GM23338 (cell line): ENCODE data around the gene NTM. TPM values are rescaled to one million over a fixed set of nuclear protein-coding genes. Genes with fewer than 3 reads are reported as not detected.
A peak's percentile ranks its signal among the peaks of the same experiment; 100 is the strongest.

Experiments used
- ATAC-seq: fragments of 200-7000 bp; cut with Tn5 transposase; 3 replicates; pipeline ENCODE4 v1.9.1; 2020
- DNase-seq: peaks from one replicate; pipeline ENCODE4 v3.0.0-alpha.2; 2015; ENCODE audit warnings: low spot score
- H2AFZ ChIP-seq: fragments of 200-600 bp; sonication (generic); 2 replicates; pipeline ENCODE4 v1.8.0; 2016; ENCODE audit warnings: antibody characterized with exemption, mild to moderate bottlenecking, moderate library complexity
- H3F3A ChIP-seq: fragments of 200-600 bp; sonication (generic); replicated peaks from 2 replicates; pipeline ENCODE4 v1.8.0; 2017; ENCODE audit warnings: antibody characterized with exemption, mixed run types, low read depth
- H3K27ac ChIP-seq: fragments of 200-600 bp; sonication (generic); 2 replicates; pipeline ENCODE4 v1.6.1; 2016; ENCODE audit warnings: low read depth
- H3K27me3 ChIP-seq: fragments of 200-600 bp; sonication (generic); 2 replicates; pipeline ENCODE4 v1.8.0; 2016; ENCODE audit warnings: mild to moderate bottlenecking, mixed run types, moderate library complexity; ENCODE audit not compliant: insufficient read depth
- H3K36me3 ChIP-seq: fragments of 200-600 bp; sonication (generic); 2 replicates; pipeline ENCODE4 v1.8.0; 2016; ENCODE audit warnings: mild to moderate bottlenecking; ENCODE audit not compliant: insufficient read depth
- H3K4me1 ChIP-seq: fragments of 200-600 bp; sonication (generic); 2 replicates; pipeline ENCODE4 v1.8.0; 2016; ENCODE audit warnings: mild to moderate bottlenecking, moderate library complexity; ENCODE audit not compliant: insufficient read depth
- H3K4me2 ChIP-seq: fragments of 200-600 bp; sonication (generic); 2 replicates; pipeline ENCODE4 v1.7.1; 2017; ENCODE audit warnings: mixed run types
- H3K4me3 ChIP-seq: fragments of 200-600 bp; sonication (generic); 2 replicates; pipeline ENCODE4 v1.6.1; 2016; ENCODE audit warnings: mixed run types
- H3K79me2 ChIP-seq: fragments of 200-600 bp; sonication (generic); replicated peaks from 2 replicates; pipeline ENCODE4 v1.8.0; 2017; ENCODE audit warnings: mild to moderate bottlenecking; ENCODE audit not compliant: insufficient read depth
- H3K9me2 ChIP-seq: fragments of 200-600 bp; sonication (generic); 2 replicates; pipeline ENCODE4 v1.8.0; 2017; ENCODE audit not compliant: insufficient read depth
- H4K20me1 ChIP-seq: fragments of 200-600 bp; sonication (generic); replicated peaks from 2 replicates; pipeline ENCODE4 v1.8.0; 2017; ENCODE audit warnings: mild to moderate bottlenecking; ENCODE audit not compliant: insufficient read depth
- H3K27ac Mint-ChIP-seq: 2 replicates; pipeline ENCODE4 v1.8.0; 2020; ENCODE audit warnings: inconsistent platforms, mild to moderate bottlenecking, moderate library complexity, mixed read lengths
- H3K27me3 Mint-ChIP-seq: 3 replicates; pipeline ENCODE4 v1.8.0; 2022; ENCODE audit warnings: low read depth, mild to moderate bottlenecking, moderate library complexity, mixed read lengths, inconsistent platforms; ENCODE audit not compliant: insufficient read depth, poor library complexity
- H3K36me3 Mint-ChIP-seq: 3 replicates; pipeline ENCODE4 v1.8.0; 2021; ENCODE audit warnings: low read depth, mild to moderate bottlenecking, inconsistent platforms, moderate library complexity, mixed read lengths
- H3K4me1 Mint-ChIP-seq: 3 replicates; pipeline ENCODE4 v1.8.0; 2020; ENCODE audit warnings: mild to moderate bottlenecking, inconsistent platforms, mixed read lengths
- H3K4me3 Mint-ChIP-seq: 3 replicates; pipeline ENCODE4 v1.8.0; 2021; ENCODE audit warnings: moderate library complexity, mild to moderate bottlenecking, inconsistent platforms, mixed read lengths
- H3K9me3 Mint-ChIP-seq: 3 replicates; pipeline ENCODE4 v1.8.0; 2020; ENCODE audit warnings: moderate library complexity, mild to moderate bottlenecking, inconsistent platforms, mixed read lengths
- EZH2phosphoT487 ChIP-seq: fragments of 200-600 bp; sonication (generic); IDR thresholded peaks from one replicate; pipeline ENCODE4 v1.8.1; 2018; ENCODE audit warnings: antibody characterized with exemption; ENCODE audit not compliant: unreplicated experiment
- JUNB ChIP-seq: IDR thresholded peaks from one replicate; pipeline ENCODE4 v1.6.1; 2016; ENCODE audit warnings: antibody characterized with exemption; ENCODE audit not compliant: unreplicated experiment
- NANOG ChIP-seq: IDR thresholded peaks from 2 replicates; pipeline ENCODE4 v1.6.1; 2016; ENCODE audit warnings: antibody characterized with exemption, borderline replicate concordance
- POLR2AphosphoS5 ChIP-seq: IDR thresholded peaks from 2 replicates; pipeline ENCODE4 v1.6.1; 2016; ENCODE audit warnings: antibody characterized with exemption, low read depth
- STAT1 ChIP-seq: IDR thresholded peaks from one replicate; pipeline ENCODE4 v1.6.1; 2016; ENCODE audit warnings: antibody characterized with exemption; ENCODE audit not compliant: unreplicated experiment
- ZNF114 ChIP-seq: fragments of 250-450 bp; sonication (Bioruptor Pico); IDR thresholded peaks from 2 replicates; pipeline ENCODE4 v1.5.0; 2020; ENCODE audit warnings: mild to moderate bottlenecking, moderate library complexity
- polyA plus RNA-seq: library from polyadenylated mRNA; unstranded; fragments of >200 nt; fragmentation: Nextera tagmentation; extraction: Ambion mirVana; gene quantifications from 2 replicates; pipeline ENCODE4 v1.2.1, GENCODE V29; 2016
- total RNA-seq: library from RNA; depleted of rRNA; stranded (reverse); fragments of >200 nt; shearing (Covaris generic); gene quantifications from 2 replicates; pipeline ENCODE4 v1.2.3, GENCODE V29; 2014
- TF ChIP-seq, protein P1 (sequence below): IDR thresholded peaks from one replicate; pipeline ENCODE4 v1.6.1; 2018; ENCODE audit warnings: antibody characterized with exemption; ENCODE audit not compliant: unreplicated experiment
- TF ChIP-seq, protein P2 (sequence below): fragments of 250-450 bp; sonication (Bioruptor Pico); IDR thresholded peaks from 2 replicates; pipeline ENCODE4 v1.5.0; 2020; ENCODE audit warnings: mild to moderate bottlenecking, moderate library complexity

Gene NTM
- total and polyA plus RNA-seq, 2 experiments from 2014 or later = 10.6 to 14.6 TPM

DNA sequence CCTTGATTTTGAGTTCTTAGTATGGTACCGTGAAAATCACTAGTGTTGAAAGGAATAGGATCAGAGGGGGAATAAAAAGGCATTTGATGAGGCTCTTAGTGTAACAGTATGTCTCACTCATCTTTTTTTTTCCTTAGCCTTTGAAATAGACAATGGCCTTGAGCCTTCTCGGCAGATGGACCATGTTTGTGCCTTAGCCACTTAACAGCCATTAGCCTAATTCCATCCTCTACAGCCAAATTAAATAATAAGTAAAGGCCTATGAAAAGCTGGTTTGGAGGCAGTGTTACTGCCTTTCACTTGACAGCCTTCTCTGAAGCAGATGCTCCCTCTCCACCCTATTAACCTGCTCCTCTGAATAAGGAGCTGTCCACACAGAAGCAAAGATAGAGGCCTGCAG, 580.7 kb downstream of the NTM start:
- H3K9me3 Mint-ChIP-seq = no peaks in the 10 kb centered on the region; the same call in 2 of the 3 replicates
- H3K36me3 Mint-ChIP-seq = no peaks in the 10 kb centered on the region
- peaks cover 12% of the 10 kb centered on the region for H3K4me1 ChIP-seq
- peaks cover 16% of the 10 kb centered on the region for H3K4me1 Mint-ChIP-seq
- TF ChIP-seq NANOG (no peak), JUNB (no peak), STAT1 (no peak), EZH2phosphoT487 (no peak), ZNF114 (CRISPR knock-in tag) (no peak)
- TF ChIP-seq, protein P1, sequence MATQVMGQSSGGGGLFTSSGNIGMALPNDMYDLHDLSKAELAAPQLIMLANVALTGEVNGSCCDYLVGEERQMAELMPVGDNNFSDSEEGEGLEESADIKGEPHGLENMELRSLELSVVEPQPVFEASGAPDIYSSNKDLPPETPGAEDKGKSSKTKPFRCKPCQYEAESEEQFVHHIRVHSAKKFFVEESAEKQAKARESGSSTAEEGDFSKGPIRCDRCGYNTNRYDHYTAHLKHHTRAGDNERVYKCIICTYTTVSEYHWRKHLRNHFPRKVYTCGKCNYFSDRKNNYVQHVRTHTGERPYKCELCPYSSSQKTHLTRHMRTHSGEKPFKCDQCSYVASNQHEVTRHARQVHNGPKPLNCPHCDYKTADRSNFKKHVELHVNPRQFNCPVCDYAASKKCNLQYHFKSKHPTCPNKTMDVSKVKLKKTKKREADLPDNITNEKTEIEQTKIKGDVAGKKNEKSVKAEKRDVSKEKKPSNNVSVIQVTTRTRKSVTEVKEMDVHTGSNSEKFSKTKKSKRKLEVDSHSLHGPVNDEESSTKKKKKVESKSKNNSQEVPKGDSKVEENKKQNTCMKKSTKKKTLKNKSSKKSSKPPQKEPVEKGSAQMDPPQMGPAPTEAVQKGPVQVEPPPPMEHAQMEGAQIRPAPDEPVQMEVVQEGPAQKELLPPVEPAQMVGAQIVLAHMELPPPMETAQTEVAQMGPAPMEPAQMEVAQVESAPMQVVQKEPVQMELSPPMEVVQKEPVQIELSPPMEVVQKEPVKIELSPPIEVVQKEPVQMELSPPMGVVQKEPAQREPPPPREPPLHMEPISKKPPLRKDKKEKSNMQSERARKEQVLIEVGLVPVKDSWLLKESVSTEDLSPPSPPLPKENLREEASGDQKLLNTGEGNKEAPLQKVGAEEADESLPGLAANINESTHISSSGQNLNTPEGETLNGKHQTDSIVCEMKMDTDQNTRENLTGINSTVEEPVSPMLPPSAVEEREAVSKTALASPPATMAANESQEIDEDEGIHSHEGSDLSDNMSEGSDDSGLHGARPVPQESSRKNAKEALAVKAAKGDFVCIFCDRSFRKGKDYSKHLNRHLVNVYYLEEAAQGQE = peak; percentile 30
- DNase-seq = no peak
- H3K9me2 ChIP-seq = no peaks in the 10 kb centered on the region
- H3F3A ChIP-seq = no peaks in the 10 kb centered on the region
- no peak for ATAC-seq
- H3K27me3 Mint-ChIP-seq = no peaks in the 10 kb centered on the region
- no peaks in the 10 kb centered on the region for H3K27me3 ChIP-seq
- no peak overlapping the region for H3K27ac ChIP-seq
- H4K20me1 ChIP-seq = peaks cover 4% of the 10 kb centered on the region; the same call in 1 of the 2 replicates
- H3K79me2 ChIP-seq = no peaks in the 10 kb centered on the region
- H3K27ac Mint-ChIP-seq = no peak overlapping the region
- H3K4me3 Mint-ChIP-seq = no peak overlapping the region
- H3K4me3 ChIP-seq = no peak overlapping the region
- H3K36me3 ChIP-seq = no peaks in the 10 kb centered on the region
- H2AFZ ChIP-seq = no peak overlapping the region
- H3K4me2 ChIP-seq = no peak overlapping the region

DNA sequence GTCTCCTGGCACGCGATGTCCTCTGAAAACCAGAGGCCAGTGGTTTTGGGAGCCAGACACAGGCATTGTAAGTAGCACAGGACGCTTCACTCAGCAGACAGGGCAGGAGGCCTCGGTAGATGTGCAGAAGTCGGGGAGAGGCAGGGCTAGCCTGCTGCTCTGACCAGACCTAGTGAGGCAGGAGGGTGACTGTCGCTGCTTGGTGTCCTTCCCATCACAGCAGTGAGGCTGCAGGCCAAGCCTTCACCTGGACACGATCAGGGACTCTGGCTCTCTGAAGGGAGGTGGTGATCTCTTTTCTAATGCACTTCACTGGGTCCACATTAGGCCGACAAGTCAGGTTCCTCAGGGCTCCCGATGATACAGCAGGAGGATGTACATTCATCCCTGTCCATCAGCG, 583.7 kb downstream of the NTM start:
- H3K4me3 Mint-ChIP-seq = no peak overlapping the region
- Histone ChIP-seq H2AFZ (no peak overlapping the region), H3K79me2 (no peaks in the 10 kb centered on the region), H3K27ac (no peak overlapping the region), H3K9me2 (no peaks in the 10 kb centered on the region), H3K4me3 (no peak overlapping the region), H3K27me3 (no peaks in the 10 kb centered on the region), H3K36me3 (no peaks in the 10 kb centered on the region), H3K4me2 (no peak overlapping the region), H4K20me1 (peaks cover 4% of the 10 kb centered on the region; the same call in 1 of the 2 replicates), H3F3A (no peaks in the 10 kb centered on the region), H3K4me1 (peaks cover 16% of the 10 kb centered on the region)
- DNase-seq = no peak
- peaks cover 7% of the 10 kb centered on the region for H3K36me3 Mint-ChIP-seq
- TF ChIP-seq, protein P1 = no peak
- TF ChIP-seq POLR2AphosphoS5 (no peak), ZNF114 (CRISPR knock-in tag) (no peak), NANOG (no peak)
- TF ChIP-seq, protein P2, sequence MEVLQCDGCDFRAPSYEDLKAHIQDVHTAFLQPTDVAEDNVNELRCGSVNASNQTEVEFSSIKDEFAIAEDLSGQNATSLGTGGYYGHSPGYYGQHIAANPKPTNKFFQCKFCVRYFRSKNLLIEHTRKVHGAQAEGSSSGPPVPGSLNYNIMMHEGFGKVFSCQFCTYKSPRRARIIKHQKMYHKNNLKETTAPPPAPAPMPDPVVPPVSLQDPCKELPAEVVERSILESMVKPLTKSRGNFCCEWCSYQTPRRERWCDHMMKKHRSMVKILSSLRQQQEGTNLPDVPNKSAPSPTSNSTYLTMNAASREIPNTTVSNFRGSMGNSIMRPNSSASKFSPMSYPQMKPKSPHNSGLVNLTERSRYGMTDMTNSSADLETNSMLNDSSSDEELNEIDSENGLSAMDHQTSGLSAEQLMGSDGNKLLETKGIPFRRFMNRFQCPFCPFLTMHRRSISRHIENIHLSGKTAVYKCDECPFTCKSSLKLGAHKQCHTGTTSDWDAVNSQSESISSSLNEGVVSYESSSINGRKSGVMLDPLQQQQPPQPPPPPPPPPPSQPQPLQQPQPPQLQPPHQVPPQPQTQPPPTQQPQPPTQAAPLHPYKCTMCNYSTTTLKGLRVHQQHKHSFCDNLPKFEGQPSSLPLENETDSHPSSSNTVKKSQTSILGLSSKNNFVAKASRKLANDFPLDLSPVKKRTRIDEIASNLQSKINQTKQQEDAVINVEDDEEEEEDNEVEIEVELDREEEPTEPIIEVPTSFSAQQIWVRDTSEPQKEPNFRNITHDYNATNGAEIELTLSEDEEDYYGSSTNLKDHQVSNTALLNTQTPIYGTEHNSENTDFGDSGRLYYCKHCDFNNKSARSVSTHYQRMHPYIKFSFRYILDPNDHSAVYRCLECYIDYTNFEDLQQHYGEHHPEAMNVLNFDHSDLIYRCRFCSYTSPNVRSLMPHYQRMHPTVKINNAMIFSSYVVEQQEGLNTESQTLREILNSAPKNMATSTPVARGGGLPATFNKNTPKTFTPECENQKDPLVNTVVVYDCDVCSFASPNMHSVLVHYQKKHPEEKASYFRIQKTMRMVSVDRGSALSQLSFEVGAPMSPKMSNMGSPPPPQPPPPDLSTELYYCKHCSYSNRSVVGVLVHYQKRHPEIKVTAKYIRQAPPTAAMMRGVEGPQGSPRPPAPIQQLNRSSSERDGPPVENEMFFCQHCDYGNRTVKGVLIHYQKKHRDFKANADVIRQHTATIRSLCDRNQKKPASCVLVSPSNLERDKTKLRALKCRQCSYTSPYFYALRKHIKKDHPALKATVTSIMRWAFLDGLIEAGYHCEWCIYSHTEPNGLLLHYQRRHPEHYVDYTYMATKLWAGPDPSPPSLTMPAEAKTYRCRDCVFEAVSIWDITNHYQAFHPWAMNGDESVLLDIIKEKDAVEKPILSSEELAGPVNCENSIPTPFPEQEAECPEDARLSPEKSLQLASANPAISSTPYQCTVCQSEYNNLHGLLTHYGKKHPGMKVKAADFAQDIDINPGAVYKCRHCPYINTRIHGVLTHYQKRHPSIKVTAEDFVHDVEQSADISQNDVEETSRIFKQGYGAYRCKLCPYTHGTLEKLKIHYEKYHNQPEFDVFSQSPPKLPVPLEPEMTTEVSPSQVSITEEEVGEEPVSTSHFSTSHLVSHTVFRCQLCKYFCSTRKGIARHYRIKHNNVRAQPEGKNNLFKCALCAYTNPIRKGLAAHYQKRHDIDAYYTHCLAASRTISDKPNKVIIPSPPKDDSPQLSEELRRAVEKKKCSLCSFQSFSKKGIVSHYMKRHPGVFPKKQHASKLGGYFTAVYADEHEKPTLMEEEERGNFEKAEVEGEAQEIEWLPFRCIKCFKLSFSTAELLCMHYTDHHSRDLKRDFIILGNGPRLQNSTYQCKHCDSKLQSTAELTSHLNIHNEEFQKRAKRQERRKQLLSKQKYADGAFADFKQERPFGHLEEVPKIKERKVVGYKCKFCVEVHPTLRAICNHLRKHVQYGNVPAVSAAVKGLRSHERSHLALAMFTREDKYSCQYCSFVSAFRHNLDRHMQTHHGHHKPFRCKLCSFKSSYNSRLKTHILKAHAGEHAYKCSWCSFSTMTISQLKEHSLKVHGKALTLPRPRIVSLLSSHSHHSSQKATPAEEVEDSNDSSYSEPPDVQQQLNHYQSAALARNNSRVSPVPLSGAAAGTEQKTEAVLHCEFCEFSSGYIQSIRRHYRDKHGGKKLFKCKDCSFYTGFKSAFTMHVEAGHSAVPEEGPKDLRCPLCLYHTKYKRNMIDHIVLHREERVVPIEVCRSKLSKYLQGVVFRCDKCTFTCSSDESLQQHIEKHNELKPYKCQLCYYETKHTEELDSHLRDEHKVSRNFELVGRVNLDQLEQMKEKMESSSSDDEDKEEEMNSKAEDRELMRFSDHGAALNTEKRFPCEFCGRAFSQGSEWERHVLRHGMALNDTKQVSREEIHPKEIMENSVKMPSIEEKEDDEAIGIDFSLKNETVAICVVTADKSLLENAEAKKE (CRISPR knock-in tag) = no peak
- peaks cover 29% of the 10 kb centered on the region for H3K4me1 Mint-ChIP-seq
- no peak overlapping the region for H3K27ac Mint-ChIP-seq
- peak; percentile 21; the same call in 2 of the 3 replicates for ATAC-seq
- H3K27me3 Mint-ChIP-seq = no peaks in the 10 kb centered on the region
- H3K9me3 Mint-ChIP-seq = no peaks in the 10 kb centered on the region; the same call in 2 of the 3 replicates
